HepG2 (cell line): ENCODE results near the gene CCL1. TPM values are rescaled to one million over a fixed set of nuclear protein-coding genes. Genes with fewer than 3 reads are reported as not detected.

Experiments used
- ATAC-seq: fragments of 200-7000 bp; cut with Tn5 transposase; 3 replicates; pipeline ENCODE4 v1.9.1; 2020; ENCODE audit warnings: mild to moderate bottlenecking, moderate library complexity
- BruUV-seq: library from RNA; stranded (reverse); fragments of 400-500 nt; replicated peaks from 2 replicates; lab custom pipeline; 2021; lab: Mats Ljungman, UMichigan
- CTCF ChIA-PET: fragments of 300-600 bp; formaldehyde crosslinking; extraction: SDS; loops from one replicate; lab custom pipeline; 2021; ENCODE audit warnings: low total read pairs, inconsistent platforms, low intra/inter-chr PET ratio; lab: Yijun Ruan, JAX
- POLR2A ChIA-PET: fragments of 350-600 bp; sonication (Branson Sonifier 250); formaldehyde crosslinking; loops from one replicate; lab custom pipeline; 2020; ENCODE audit warnings: antibody characterized with exemption, inconsistent platforms; lab: Yijun Ruan, JAX
- DNase-seq: peaks from one replicate; pipeline ENCODE4 v3.0.0-alpha.2; 2015; ENCODE audit warnings: low spot score
- FAIRE-seq: peaks from 3 replicates; lab custom pipeline; 2011; peaks lifted over from hg19 to GRCh38; lab: Jason Lieb, UNC
- H2AFZ ChIP-seq: one replicate; pipeline ENCODE4 v1.6.1; 2011; ENCODE audit warnings: low read length, inconsistent platforms
- H3K27ac ChIP-seq: fragments of 300-600 bp; 3 replicates; pipeline ENCODE4 v1.8.0; 2011; ENCODE audit warnings: mixed run types, mild to moderate bottlenecking, mixed read lengths, low read length, inconsistent platforms; ENCODE audit not compliant: insufficient read depth; ENCODE audit errors: extremely low read length
- H3K27me3 ChIP-seq, 2 experiments: fragments of 200-600 bp in 1 of 2; 2 replicates in 1 of 2; 3 replicates in 1 of 2; pipeline versions ENCODE4 v1.6.0 to v1.8.0; 2011; ENCODE audit warnings: low read length in 2 of 2, mild to moderate bottlenecking in 2 of 2, moderate library complexity in 2 of 2, inconsistent platforms in 1 of 2; ENCODE audit not compliant: insufficient read depth in 2 of 2, control insufficient read depth in 1 of 2
- H3K36me3 ChIP-seq, 2 experiments: fragments of 200-600 bp in 1 of 2; replicated peaks in 1 of 2; 2 replicates in 1 of 2; 3 replicates in 1 of 2; pipeline versions ENCODE4 v1.5.1 to v1.8.0; 2011; ENCODE audit warnings: low read length in 2 of 2, inconsistent platforms in 1 of 2; ENCODE audit not compliant: insufficient read depth in 2 of 2, control insufficient read depth in 1 of 2
- H3K4me1 ChIP-seq: 2 replicates; pipeline ENCODE4 v1.5.1; 2012; ENCODE audit warnings: low read length, inconsistent platforms; ENCODE audit not compliant: insufficient read depth
- H3K4me2 ChIP-seq: 2 replicates; pipeline ENCODE4 v1.6.0; 2011; ENCODE audit warnings: low read depth, low read length, inconsistent platforms
- H3K4me3 ChIP-seq, 3 experiments: fragments of 200-600 bp in 1 of 3; sonication (generic), shearing (Covaris generic) in 1 of 3; replicated peaks in 1 of 3; 2 replicates each; pipeline ENCODE4 v1.5.1; 2011 to 2016; ENCODE audit warnings: low read length in 3 of 3, inconsistent platforms in 2 of 3, low read depth in 2 of 3, mild to moderate bottlenecking in 2 of 3, control low read depth in 1 of 3, mixed read lengths in 1 of 3; ENCODE audit not compliant: insufficient read depth in 1 of 3
- H3K79me2 ChIP-seq: one replicate; pipeline ENCODE4 v1.6.1; 2011; ENCODE audit warnings: low read length, inconsistent platforms; ENCODE audit not compliant: insufficient read depth
- H3K9ac ChIP-seq: 2 replicates; pipeline ENCODE4 v1.6.0; 2011; ENCODE audit warnings: mild to moderate bottlenecking, low read depth, low read length, inconsistent platforms; ENCODE audit not compliant: insufficient read depth
- H3K9me3 ChIP-seq: 2 replicates; pipeline ENCODE4 v1.5.1; 2012; ENCODE audit warnings: mild to moderate bottlenecking, low read length
- H4K20me1 ChIP-seq: 2 replicates; pipeline ENCODE4 v1.6.0; 2011; ENCODE audit warnings: inconsistent platforms, mild to moderate bottlenecking, low read length, moderate library complexity; ENCODE audit not compliant: insufficient read depth
- ATAD3A ChIP-seq: sonication (generic); formaldehyde crosslinking; IDR thresholded peaks from 2 replicates; pipeline ENCODE4 v1.4.0; 2020; ENCODE audit warnings: missing genetic modification reagents
- EED ChIP-seq: sonication (generic); formaldehyde crosslinking; IDR thresholded peaks from 2 replicates; pipeline ENCODE4 v1.5.0; 2020; ENCODE audit warnings: mild to moderate bottlenecking, missing genetic modification reagents
- ELF4 ChIP-seq: sonication (generic); formaldehyde crosslinking; IDR thresholded peaks from 2 replicates; pipeline ENCODE4 v1.5.0; 2020; ENCODE audit warnings: missing genetic modification reagents, mild to moderate bottlenecking, moderate library complexity, borderline replicate concordance
- KLF12 ChIP-seq: sonication (generic); formaldehyde crosslinking; IDR thresholded peaks from 2 replicates; pipeline ENCODE4 v1.4.0; 2020; ENCODE audit warnings: missing genetic modification reagents, borderline replicate concordance
- KLF9 ChIP-seq: IDR thresholded peaks from 2 replicates; pipeline ENCODE4 v1.6.1; 2016; ENCODE audit warnings: low read depth
- NAIF1 ChIP-seq: sonication (generic); formaldehyde crosslinking; IDR thresholded peaks from 2 replicates; pipeline ENCODE4 v1.5.0; 2020; ENCODE audit warnings: mild to moderate bottlenecking, missing genetic modification reagents, borderline replicate concordance
- NR2F1 ChIP-seq, 2 experiments: fragments of 450-650 bp in 1 of 2; formaldehyde crosslinking in 1 of 2; IDR thresholded peaks; 2 replicates each; pipeline versions ENCODE4 v1.5.0 to v1.6.1; 2016 to 2020; ENCODE audit warnings: mild to moderate bottlenecking in 1 of 2, missing compliant biosample characterization in 1 of 2, missing genetic modification reagents in 1 of 2, moderate library complexity in 1 of 2
- RXRB ChIP-seq: IDR thresholded peaks from 2 replicates; pipeline ENCODE4 v1.6.1; 2016; ENCODE audit warnings: borderline replicate concordance, missing genetic modification reagents, missing compliant biosample characterization
- SOX13 ChIP-seq, 3 experiments: fragments of 450-650 bp in 1 of 3; sonication (generic) in 1 of 3; formaldehyde crosslinking in 1 of 3; IDR thresholded peaks in 2 of 3; conservative IDR thresholded peaks in 1 of 3; 2 replicates each; pipeline versions ENCODE4 v1.5.0 to v1.6.1; 2016 to 2020; ENCODE audit warnings: antibody characterized with exemption in 1 of 3, mild to moderate bottlenecking in 1 of 3, missing compliant biosample characterization in 1 of 3, missing genetic modification reagents in 1 of 3, moderate library complexity in 1 of 3
- ZNF292 ChIP-seq: sonication (generic); formaldehyde crosslinking; IDR thresholded peaks from 2 replicates; pipeline ENCODE4 v1.8.1; 2022; ENCODE audit warnings: mild to moderate bottlenecking, low read depth, missing genetic modification reagents, borderline replicate concordance
- ZNF703 ChIP-seq: sonication (generic); formaldehyde crosslinking; IDR thresholded peaks from 2 replicates; pipeline ENCODE4 v1.5.1; 2020; ENCODE audit warnings: missing genetic modification reagents, mild to moderate bottlenecking, moderate library complexity, borderline replicate concordance
- ZXDC ChIP-seq: sonication (generic); formaldehyde crosslinking; IDR thresholded peaks from 2 replicates; pipeline ENCODE4 v1.5.0; 2020; ENCODE audit warnings: mild to moderate bottlenecking, missing genetic modification reagents
- WGBS: methylation state at CpG from one replicate; pipeline ENCODE4 v1.1.6; 2017; ENCODE audit warnings: low lambda C conversion rate; 5-methylcytosine and 5-hydroxymethylcytosine counted together
- in situ Hi-C: cut with HindIII; loops from 2 replicates; pipeline ENCODE4 v1.10.0; 2017; ENCODE audit warnings: low pct_unique_long_range_greater_than_20kb; ENCODE audit not compliant: extremely low pct_ligation_motif_present
- intact Hi-C: fragments of 100-400 bp; cut with micrococcal nuclease; formaldehyde crosslinking; loops from one replicate; pipeline ENCODE4 v1.10.0; 2022; ENCODE audit not compliant: unreplicated experiment
- polyA plus RNA-seq, 8 experiments: library from polyadenylated mRNA; depleted of rRNA in 3 of 8; stranded (reverse) in 7 of 8; unstranded in 1 of 8; fragments of >200 nt; fragmentation: Illumina TruSeq in 4 of 8; extraction: Trizol in 4 of 8; gene quantifications; 2 replicates each; pipeline versions ENCODE4 v1.2.1 to v1.2.3, GENCODE V29; 2011 to 2016; ENCODE audit warnings: low read depth in 4 of 8, missing spikeins in 1 of 8, mixed read lengths in 1 of 8; ENCODE audit not compliant: insufficient read depth in 1 of 8
- total RNA-seq, 5 experiments: library from RNA; depleted of rRNA; stranded (reverse); fragments of >200 nt; fragmentation: Illumina TruSeq; extraction: Trizol; gene quantifications; 2 replicates each; pipeline ENCODE4 v1.2.3, GENCODE V29; 2016; ENCODE audit warnings: low read depth in 1 of 5

CCL1 gene
- total and polyA plus RNA-seq, 2 of the 13 experiments (the other 11 are each of a cell fraction or from before 2014, with no cell fraction given) = not detected

GRCh38 chr17:34367486-34368195, 4.6 kb upstream of the CCL1 start:
- FAIRE-seq = no peak

More at GRCh38 chr17:34367486-34368195, 4.6 kb upstream of the CCL1 start:
- no peaks in the 10 kb centered on the region for H3K9me3 ChIP-seq
- H4K20me1 ChIP-seq = no peaks in the 10 kb centered on the region
- DNase-seq (no peak), ATAC-seq (no peak)
- no peaks in the 10 kb centered on the region for H3K36me3 ChIP-seq
- no TSS peak for BruUV-seq
- H3K27ac ChIP-seq = no peak overlapping the region
- TF ChIP-seq EED (CRISPR knock-in tag) = no peak
- no peak for TF ChIP-seq ELF4 (CRISPR knock-in tag)
- no peak for TF ChIP-seq NR2F1 (CRISPR knock-in tag; IDR thresholded peaks at IDR 0.05)
- no peak for TF ChIP-seq ZXDC (CRISPR knock-in tag)
- no peak for TF ChIP-seq ATAD3A (CRISPR knock-in tag)
- no peak for TF ChIP-seq SOX13 (IDR thresholded peaks at IDR 0.05)
- TF ChIP-seq SOX13 (CRISPR knock-in tag; conservative IDR thresholded peaks at IDR 0.05 in 1 of 2, IDR thresholded peaks at IDR 0.05 in 1 of 2) = no peak
- TF ChIP-seq KLF9 (CRISPR knock-in tag) = no peak
- no peak for TF ChIP-seq KLF12 (CRISPR knock-in tag)
- TF ChIP-seq NAIF1 = no peak
- TF ChIP-seq RXRB = no peak
- TF ChIP-seq ZNF292 = no peak
- no peak for TF ChIP-seq ZNF703 (CRISPR knock-in tag)
- CTCF ChIA-PET = interaction anchor here (1.3 kb wide), 1 partner anchor 168 kb away, joined by 3 read pairs; no protein-coding TSS in a partner anchor
- no peak overlapping the region for H3K9ac ChIP-seq
- intact Hi-C loops = no loop called here
- H3K27me3 ChIP-seq = peaks cover 0 to 7% of the 10 kb centered on the region in 2 experiments; a peak in 1 of 5 replicates
- H3K4me2 ChIP-seq = no peak overlapping the region
- POLR2A ChIA-PET = no interaction called here
- WGBS = 15% methylated on average over 7 of the region's 9 CpGs
- no peaks in the 10 kb centered on the region for H3K79me2 ChIP-seq
- in situ Hi-C loops = no loop called here
- H3K4me3 ChIP-seq = no peak overlapping the region
- H3K4me1 ChIP-seq = 0 out of 2 replicates have a peak, but pooled peaks cover 7% of the 10 kb centered on the region
- no peak overlapping the region for H2AFZ ChIP-seq
